ENCODE measurements around the gene ALOX12B.
"Not testable (repeated sequence)": the region's sequence is repeated elsewhere in the genome, so short reads cannot be mapped to it uniquely, and the experiment has no call there.

The ALOX12B gene

DNA sequence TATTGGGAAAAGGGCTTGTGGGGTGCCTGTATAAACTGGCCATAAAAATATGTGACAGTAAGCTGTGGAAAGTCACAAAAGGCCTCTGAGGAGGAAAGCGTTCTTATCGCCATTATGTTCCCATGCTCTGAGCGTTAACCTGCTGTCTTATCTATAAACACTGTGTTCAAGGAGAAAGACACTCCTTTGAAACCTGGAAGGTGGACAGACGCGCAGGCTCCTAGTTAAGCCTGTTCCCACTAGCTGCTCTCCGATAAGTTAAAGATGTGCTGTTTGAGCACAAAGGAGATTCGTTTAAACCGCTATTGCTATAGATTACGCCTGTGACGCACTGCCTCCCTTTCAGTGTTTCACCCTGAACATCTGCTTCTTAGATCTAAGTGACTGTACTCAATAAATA is 5.2 kb downstream of the ALOX12B start:
- TF ChIP-seq GATA1 (IDR thresholded peaks at IDR 0.05; ENCODE audit: low read depth, low read length): no peak
- no peak for TF ChIP-seq POLR2A (IDR thresholded peaks at IDR 0.05; ENCODE audit: low read length)
- DNase-seq: no peak

DNA sequence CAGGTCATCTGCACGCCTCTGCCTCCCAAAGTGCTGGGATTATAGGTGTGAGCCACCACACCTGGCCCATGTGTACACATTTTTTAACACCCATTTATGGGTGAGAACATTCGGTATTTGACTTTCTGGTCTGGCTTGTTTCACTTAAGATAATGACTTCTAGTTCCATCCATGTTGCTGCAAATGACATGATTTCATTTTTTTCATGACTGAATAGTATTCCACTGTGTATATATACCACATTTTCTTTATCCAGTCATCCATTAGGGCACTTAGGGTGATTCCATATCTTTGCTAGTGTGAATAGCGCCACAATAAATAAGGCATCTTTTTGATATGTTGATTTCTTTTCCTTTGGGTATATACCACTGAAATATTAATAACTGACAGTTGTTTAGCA is 5.6 kb downstream of the ALOX12B start:
- TF ChIP-seq GATA1 (IDR thresholded peaks at IDR 0.05; ENCODE audit: low read depth, low read length) (no peak), POLR2A (IDR thresholded peaks at IDR 0.05; ENCODE audit: low read length) (no peak)

DNA sequence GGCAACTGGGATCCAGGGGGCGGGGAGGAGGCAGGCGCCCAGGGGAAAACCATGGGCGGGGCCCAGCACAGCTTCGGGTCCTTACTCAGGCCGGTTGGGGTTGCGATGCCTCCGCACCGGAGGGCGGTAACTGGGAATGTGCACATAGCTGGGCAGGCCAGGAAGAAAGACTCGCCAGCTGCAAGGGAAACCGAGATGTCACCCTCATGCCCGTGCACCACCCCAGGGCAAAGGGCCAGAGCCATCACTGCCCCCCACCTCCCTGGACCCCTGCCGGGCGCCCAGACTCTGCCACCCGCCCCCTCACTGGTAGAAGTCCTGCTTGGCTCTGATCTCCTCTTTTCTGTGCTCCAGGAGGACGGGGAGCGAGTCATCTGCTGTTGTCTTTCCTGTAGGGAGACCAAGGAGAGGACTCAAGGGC is 6.7 kb downstream of the ALOX12B start:
- no peak for DNase-seq
- TF ChIP-seq GATA1 (IDR thresholded peaks at IDR 0.05; ENCODE audit: low read depth, low read length): no peak
- no peak for TF ChIP-seq POLR2A (IDR thresholded peaks at IDR 0.05; ENCODE audit: low read length)

More for the DNA sequence above, 5.6 kb downstream of the ALOX12B start:
- DNase-seq: no peak

DNA sequence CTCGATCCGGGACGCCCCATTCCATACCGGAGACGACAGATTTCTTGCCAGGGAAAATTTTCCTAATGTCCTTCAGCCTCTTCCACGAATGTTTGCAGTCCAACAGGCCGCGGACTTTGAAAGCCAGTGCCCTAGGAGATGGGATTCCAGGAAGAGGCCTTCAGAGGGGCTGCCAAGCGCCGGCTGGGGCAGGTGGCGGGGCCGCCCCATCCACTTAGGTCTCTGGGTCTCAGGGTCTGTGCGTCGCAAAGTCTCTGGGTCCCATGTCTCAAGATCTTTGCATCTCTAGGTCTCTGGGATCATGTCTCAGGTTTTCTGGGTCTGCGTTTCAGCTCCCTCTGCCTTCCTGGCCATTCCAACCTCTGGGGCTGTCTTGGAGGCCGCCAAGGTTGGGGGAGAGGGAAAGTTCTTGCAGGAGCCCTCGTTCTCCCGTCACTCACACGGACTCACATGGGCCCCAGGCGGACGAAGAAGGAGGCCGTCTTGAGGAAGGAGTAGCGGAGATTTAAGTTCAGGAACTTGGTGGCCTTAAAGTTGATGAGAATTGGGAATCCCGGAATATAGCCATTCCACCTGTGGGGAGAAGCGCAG is 7.2 kb downstream of the ALOX12B start:
- no peak for DNase-seq
- no peak for TF ChIP-seq POLR2A (IDR thresholded peaks at IDR 0.05; ENCODE audit: low read length)
- TF ChIP-seq GATA1 (IDR thresholded peaks at IDR 0.05; ENCODE audit: low read depth, low read length): no peak

DNA sequence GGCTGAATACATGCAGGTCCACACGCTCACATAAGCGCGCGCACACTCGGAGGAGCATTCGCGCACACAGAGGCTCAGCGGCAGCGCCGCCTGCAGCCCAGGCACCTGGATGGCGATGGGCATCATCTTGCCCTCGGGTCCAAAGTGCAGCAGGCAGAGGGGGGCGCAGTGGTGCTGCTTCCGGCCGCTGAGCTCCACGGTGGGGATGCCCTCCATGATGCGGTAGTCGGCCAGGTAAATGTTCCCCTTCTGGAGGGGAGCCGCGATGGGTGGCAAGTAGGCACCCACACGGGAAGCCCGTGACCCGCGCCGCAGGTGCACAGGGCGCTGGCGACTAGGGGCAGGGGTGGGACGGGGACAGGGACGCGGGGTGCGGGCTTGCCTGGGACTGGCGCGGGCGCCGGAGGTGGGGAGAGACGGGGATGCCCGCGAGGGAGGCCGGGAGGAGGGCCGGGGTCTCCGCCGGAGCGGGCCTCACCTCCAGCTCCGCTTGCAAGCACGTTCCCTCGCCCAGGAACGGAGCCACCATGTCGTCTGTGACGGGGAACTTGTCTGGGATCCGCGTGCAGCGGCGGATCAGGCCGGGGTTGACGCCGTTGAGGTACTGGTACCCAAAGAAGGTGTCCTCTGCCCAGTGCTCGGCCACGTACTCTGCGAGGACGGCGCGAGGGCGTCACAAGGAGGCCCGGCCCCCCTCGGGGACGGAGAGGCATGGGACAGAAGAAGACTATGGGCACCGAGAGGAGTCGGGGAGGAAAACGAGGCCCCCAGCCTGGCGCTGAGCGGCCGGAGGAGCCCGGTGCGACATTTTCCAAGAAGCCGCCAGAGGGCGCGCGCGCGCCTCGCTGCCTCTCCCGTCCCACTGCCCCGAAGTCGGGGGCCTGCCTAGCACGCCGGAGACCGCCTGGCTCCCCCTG is 8.0 kb downstream of the ALOX12B start:
- TF ChIP-seq GATA1 (IDR thresholded peaks at IDR 0.05; ENCODE audit: low read depth, low read length) (no peak), POLR2A (IDR thresholded peaks at IDR 0.05; ENCODE audit: low read length) (peak; percentile 40)
- peak; percentile 65 to 81 for DNase-seq

DNA sequence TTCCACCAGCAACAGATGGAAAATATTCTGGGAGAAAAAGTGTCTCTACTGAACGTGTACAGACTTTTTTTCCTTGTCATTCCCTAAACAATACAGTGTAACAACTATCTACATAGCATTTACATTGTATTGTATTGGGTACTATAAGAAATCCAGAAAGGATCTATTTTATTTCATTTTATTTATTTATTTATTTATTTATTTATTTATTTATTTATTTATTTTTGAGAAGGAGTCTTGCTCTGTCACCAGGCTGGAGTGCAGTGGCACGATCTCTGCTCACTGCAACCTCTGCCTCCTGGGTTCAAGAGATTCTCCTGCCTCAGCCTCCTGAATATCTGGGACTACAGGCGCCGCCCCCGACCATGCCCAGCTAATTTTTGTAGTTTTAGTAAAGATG is 9.6 kb downstream of the ALOX12B start:
- not testable (repeated sequence) for DNase-seq

DNA sequence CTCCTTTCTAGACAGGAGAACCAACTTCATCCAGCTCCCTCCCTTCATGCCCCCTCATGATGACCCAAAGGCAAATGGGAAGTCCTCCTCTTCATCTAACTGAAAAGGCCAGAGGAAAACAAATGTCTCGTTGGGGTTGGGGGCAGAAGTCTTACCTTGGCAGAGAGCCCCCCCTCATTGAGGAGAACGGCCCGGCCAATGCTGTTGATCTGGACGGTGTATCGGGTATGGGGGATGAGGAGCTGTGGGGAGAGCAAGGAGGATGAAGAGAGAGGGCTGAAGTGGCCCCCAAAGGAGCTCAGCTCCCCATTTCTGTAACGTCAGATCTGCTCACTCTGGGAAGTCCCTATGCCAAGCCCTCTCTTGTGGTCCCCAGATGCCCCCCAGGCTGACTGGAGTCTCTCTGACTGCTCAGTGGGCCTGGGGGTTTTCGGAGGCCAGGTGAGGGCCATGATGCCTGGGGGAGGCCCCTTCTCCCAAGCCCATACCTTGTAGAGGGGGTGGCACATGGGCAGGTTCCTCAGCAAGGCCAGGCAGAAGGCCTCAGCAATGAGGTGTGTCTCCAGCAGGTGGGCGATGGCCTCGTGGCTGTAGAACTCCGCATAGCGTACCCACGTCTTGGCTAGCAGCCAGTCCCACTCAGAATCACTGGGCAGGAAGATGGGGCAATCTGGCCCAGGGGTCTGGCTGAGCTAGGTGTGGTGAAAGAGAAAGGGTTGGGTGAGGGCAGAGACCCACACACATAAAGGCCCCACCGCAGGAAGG is 10.8 kb downstream of the ALOX12B start:
- TF ChIP-seq POLR2A (IDR thresholded peaks at IDR 0.05; ENCODE audit: low read length) (no peak), GATA1 (IDR thresholded peaks at IDR 0.05; ENCODE audit: low read depth, low read length) (no peak)
- no peak for DNase-seq

DNA sequence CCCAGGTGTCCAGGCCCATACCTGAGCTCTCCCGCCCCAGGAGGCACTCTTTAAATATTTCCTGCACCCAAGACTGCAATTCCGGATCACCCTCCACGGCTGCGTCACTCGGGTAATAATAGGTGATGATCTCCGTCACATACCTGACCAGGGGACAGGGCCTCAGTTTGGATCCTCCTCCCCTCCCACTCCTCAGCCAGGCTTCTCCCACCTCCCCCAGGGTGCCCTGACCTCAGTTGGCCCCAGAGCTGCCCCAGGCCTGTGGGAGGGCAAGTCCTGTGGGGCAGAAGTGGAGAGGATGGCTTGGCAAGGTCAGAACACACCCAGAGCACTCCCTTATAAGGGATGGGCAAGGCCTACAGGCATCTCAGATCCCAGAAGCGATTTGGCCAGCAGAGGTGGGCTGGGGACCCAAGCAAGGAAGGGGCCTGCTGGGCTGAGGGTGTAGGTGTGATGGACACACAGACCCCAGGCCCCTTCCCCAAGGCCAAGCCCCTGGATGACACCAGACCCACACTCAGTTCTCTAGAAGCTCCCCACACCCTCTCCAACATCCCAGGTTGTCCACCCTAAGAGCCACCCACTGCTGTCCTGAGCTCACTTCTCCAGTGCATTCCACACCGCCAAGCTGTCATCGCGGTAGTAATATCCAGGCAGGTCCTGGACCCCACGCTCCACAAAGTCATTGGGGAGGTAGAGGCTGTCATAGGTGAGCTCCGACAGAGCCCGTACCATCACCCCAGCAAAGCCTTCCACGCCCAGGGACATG is 11.8 kb downstream of the ALOX12B start:
- DNase-seq: no peak
- TF ChIP-seq GATA1 (IDR thresholded peaks at IDR 0.05; ENCODE audit: low read depth, low read length) (no peak), POLR2A (IDR thresholded peaks at IDR 0.05; ENCODE audit: low read length) (no peak)

DNA sequence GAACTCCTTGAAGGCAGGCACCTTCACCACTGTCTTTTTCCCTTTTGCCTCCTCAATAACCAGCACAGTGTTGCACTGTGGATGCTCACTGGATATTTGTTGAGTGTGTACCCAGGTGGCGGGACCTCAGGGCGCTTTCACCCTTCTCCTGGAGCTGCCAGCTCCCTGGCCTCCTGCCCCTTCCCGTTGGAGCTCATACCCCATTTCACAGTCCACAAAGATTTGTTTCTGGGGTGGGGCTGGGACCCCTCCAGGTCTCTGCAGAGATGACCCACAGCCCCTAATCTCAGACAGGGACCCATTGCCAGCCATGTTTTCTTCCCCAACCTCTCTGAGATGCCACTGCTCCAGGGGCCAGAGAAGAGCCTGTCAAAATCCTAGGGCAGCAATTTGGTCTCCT is 12.4 kb downstream of the ALOX12B start:
- no peak for DNase-seq
- no peak for TF ChIP-seq POLR2A (IDR thresholded peaks at IDR 0.05; ENCODE audit: low read length)
- TF ChIP-seq GATA1 (IDR thresholded peaks at IDR 0.05; ENCODE audit: low read depth, low read length): no peak

DNA sequence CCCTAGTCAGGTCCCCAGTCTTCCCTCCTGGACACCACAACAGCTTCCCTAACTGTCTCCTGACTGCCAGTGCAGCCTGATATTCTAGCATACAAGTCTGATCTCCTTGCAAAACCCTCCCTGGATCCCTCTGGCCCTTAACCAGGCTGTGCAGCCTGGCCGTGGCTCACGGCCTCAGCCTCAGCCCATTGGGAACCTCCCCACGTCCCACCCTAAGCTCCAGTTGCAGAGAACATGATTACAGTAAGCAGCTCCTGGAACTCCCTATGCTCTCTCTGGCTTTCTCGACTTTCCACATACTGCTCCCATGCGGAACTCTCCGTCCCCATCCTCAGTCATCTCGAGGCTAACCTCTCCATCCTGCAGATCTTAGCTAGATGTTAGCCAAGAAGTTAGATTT is 13.0 kb downstream of the ALOX12B start:
- TF ChIP-seq GATA1 (IDR thresholded peaks at IDR 0.05; ENCODE audit: low read depth, low read length): no peak
- TF ChIP-seq POLR2A (IDR thresholded peaks at IDR 0.05; ENCODE audit: low read length): no peak
- DNase-seq: no peak

DNA sequence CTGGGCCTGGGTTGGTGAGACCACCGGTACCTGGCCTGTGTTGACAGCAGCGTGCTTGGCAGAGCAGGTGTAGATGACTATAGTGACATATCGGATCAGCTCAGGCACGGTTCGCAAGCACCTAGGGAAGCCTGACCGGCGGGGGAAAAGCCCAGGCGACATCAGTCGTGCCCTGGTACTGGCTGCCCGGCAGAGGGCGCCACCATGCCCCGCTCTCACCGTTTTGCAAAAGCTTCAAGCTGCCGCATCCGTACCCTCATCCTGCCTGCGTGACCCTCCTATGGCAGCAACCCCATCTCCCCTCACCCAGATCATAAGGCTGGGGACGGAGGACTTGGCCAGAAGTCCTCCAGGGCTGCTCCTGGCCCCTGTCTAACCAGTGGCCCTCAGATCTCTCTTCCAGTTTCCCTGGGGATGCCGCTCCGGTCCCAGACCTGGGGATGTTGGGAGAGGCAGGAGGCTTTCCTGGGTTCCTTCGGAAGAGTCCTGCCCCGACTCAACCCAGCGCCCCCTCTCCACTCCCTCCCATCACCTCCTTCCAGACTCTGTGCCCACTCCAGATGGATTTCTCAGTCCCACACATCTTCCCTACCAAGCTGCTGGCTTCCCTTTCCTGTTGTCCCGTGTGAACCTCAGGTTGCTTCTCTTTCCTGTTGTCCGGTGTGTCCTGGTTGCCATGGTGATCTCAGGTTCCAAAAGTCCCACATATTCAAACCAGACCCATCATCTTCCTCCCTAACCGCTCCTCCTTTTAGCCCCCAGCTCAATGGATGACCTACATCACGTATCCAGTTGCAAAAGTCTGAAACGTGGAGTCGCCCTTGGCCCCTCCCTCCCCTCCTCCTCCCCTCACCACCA is 13.7 kb downstream of the ALOX12B start:
- peak; percentile 72 to 85 for DNase-seq
- TF ChIP-seq POLR2A (IDR thresholded peaks at IDR 0.05; ENCODE audit: low read length) (no peak), GATA1 (IDR thresholded peaks at IDR 0.05; ENCODE audit: low read depth, low read length) (no peak)

DNA sequence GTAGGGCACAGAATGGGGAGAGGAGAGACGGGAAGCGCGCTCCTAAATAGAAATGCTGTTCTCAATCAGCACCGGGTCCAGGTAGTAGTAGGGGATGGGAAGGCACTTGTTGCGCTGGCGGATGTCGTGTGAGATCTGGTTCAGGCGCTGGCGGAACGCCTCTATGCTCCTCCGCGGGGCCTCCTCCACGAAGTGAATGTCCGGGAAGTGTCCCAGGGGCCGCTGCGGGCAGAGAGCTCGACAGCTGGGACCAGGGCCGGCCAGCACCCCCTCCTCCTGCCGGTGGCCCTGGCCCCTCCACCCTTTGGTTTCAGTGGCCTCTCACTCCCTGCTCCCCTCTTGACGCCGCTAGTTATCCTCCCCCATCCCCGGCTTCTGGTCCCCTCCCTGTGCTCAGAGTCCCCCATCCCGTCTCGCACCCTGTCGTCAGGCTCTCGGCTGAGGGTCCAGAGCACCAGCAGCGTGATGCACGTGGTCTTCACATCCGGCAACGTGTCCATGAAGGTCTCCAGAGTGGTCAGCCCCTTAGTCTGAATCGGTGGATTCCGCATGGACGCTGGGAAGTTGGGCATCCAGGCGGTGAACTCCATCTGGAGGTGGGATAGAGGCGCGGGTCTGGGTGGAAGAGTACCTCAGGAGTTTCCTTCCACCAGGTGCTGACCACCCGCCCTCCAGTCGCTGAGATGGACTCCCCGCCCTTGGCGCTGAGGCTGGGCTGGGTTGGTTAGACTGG is 14.6 kb downstream of the ALOX12B start:
- no peak for DNase-seq

More for the DNA sequence above, 14.6 kb downstream of the ALOX12B start:
- TF ChIP-seq GATA1 (IDR thresholded peaks at IDR 0.05; ENCODE audit: low read depth, low read length) (no peak), POLR2A (IDR thresholded peaks at IDR 0.05; ENCODE audit: low read length) (no peak)

All from erythroblast (primary cell).